BLaER1 treated with 17β-estradiol and CSF1 and Interleukin-3, amounts not matched to agents 10 nM and 100 nM (cell line): ENCODE measurements around the gene HSPB7.
"Not testable (repeated sequence)": the region's sequence is repeated elsewhere in the genome, so short reads cannot be mapped to it uniquely, and the experiment has no call there.

ENCODE experiments used
- H3K27ac ChIP-seq, 11 experiments: shearing (Covaris generic); formaldehyde crosslinking; 2 replicates each; pipeline ENCODE4 v1.8.1; 2022
- H3K27me3 ChIP-seq, 11 experiments: shearing (Covaris generic); formaldehyde crosslinking; 2 replicates each; pipeline ENCODE4 v1.8.1; 2022
- H3K36me3 ChIP-seq, 11 experiments: shearing (Covaris generic); formaldehyde crosslinking; 2 replicates each; pipeline ENCODE4 v1.8.1; 2022
- H3K4me1 ChIP-seq, 10 experiments: shearing (Covaris generic); formaldehyde crosslinking; 2 replicates each; pipeline ENCODE4 v1.8.1; 2022
- H3K4me2 ChIP-seq, 11 experiments: shearing (Covaris generic); formaldehyde crosslinking; 2 replicates each; pipeline ENCODE4 v1.8.1; 2022
- H3K4me3 ChIP-seq, 10 experiments: shearing (Covaris generic); formaldehyde crosslinking; 2 replicates each; pipeline ENCODE4 v1.8.1; 2022
- H3K9ac ChIP-seq, 11 experiments: shearing (Covaris generic); formaldehyde crosslinking; 2 replicates each; pipeline ENCODE4 v1.8.1; 2022
- H3K9me3 ChIP-seq, 11 experiments: shearing (Covaris generic); formaldehyde crosslinking; replicated peaks in 1 of 11; 2 replicates each; pipeline ENCODE4 v1.8.1; 2022
- H4K20me1 ChIP-seq, 11 experiments: shearing (Covaris generic); formaldehyde crosslinking; 2 replicates each; pipeline ENCODE4 v1.8.1; 2022
- Cebpa-rat ChIP-seq, 11 experiments: shearing (Covaris generic); IDR thresholded peaks; 2 replicates each; pipeline ENCODE4 v1.8.1; 2022

Gene HSPB7

DNA sequence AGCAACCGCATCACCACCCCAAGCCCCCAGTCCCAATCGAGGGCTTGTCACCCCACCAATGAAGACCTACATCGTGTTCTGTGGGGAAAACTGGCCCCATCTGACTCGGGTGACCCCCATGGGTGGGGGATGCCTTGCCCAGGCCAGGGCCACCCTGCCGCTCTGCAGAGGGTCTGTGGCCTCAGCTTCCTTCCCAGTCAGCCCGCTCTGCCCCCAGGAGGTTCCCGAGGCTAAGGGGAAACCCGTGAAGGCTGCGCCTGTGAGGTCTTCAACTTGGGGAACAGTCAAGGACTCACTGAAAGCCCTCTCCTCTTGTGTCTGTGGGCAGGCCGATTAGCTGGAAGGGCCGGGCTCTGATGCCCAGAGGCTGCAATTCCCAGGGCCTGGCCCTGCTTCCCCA is 11.8 kb downstream of the HSPB7 start:
- Histone ChIP-seq H3K9me3 (no peaks in the 10 kb centered on the region), H3K4me3 (no peak overlapping the region), H3K9ac (peak overlapping the region in 5 of 11 experiments; percentile 4 to 56 (median 43); a peak in 8 of 22 replicates), H3K27ac (peak overlapping the region in 5 of 11 experiments; percentile 12 to 60 (median 35); a peak in 8 of 22 replicates), H4K20me1 (no peaks in the 10 kb centered on the region), H3K4me1 (peaks cover 37 to 66% (median 50%) of the 10 kb centered on the region in 10 experiments), H3K4me2 (peak overlapping the region; percentile 37 to 90 (median 79)), H3K36me3 (no peaks in the 10 kb centered on the region), H3K27me3 (no peaks in the 10 kb centered on the region)
- TF ChIP-seq Cebpa-rat (IDR thresholded peaks at IDR 0.05): no peak

DNA sequence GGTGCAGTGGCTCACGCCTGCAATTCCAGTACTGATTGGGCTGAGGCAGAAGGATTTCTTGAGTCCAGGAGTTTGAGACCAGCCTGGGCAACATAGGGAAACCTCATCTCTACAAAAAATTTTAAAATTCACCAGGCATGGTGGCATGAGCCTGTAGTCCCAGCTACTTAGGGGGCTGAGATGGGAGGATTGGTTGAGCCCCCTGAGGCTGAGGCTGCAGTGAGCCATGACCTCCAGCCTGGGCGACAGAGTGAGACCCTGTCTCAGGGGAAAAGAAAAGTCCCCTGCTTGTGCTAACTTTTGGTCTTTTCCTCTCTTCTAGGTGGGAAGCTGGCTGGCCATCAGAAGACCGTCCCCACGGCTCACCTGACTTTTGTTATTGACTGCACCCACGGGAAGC is 12.2 kb downstream of the HSPB7 start:
- no peaks in the 10 kb centered on the region for H3K27me3 ChIP-seq
- H3K36me3 ChIP-seq: no peaks in the 10 kb centered on the region
- no peak overlapping the region for H3K4me3 ChIP-seq
- peak overlapping the region in 5 of 11 experiments; percentile 4 to 56 (median 43); a peak in 7 of 22 replicates for H3K9ac ChIP-seq
- H4K20me1 ChIP-seq: no peaks in the 10 kb centered on the region
- peaks cover 37 to 63% (median 50%) of the 10 kb centered on the region in 10 experiments for H3K4me1 ChIP-seq
- no peaks in the 10 kb centered on the region for H3K9me3 ChIP-seq
- peak overlapping the region in 5 of 11 experiments; percentile 12 to 60 (median 35); a peak in 6 of 22 replicates for H3K27ac ChIP-seq
- peak overlapping the region; percentile 37 to 90 (median 79) for H3K4me2 ChIP-seq
- no peak for TF ChIP-seq Cebpa-rat (IDR thresholded peaks at IDR 0.05)

DNA sequence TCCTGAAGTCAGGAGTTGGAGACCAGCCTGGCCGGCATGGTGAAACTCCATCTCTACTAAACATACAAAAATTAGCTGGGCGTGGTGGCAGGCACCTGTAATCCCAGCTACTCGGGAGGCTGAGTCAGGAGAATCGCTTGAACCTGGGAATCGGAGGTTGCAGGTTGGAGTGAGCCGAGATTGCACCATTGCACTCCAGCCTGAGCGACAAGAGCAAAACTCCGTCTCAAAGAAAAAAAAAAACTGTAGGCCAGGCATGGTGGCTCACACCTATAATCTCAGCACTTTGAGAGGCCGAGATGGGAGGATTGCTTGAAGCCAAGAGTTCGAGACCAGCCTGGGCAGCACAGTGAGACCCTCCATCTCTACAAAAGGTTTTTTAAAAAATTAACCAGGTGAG is 16.6 kb downstream of the HSPB7 start:
- H3K27me3 ChIP-seq, H3K36me3 ChIP-seq, H4K20me1 ChIP-seq, H3K27ac ChIP-seq, H3K9me3 ChIP-seq, H3K9ac ChIP-seq, H3K4me3 ChIP-seq, H3K4me2 ChIP-seq: not testable (repeated sequence)
- H3K4me1 ChIP-seq: peaks cover 21 to 32% (median 28%) of the 10 kb centered on the region in 10 experiments

DNA sequence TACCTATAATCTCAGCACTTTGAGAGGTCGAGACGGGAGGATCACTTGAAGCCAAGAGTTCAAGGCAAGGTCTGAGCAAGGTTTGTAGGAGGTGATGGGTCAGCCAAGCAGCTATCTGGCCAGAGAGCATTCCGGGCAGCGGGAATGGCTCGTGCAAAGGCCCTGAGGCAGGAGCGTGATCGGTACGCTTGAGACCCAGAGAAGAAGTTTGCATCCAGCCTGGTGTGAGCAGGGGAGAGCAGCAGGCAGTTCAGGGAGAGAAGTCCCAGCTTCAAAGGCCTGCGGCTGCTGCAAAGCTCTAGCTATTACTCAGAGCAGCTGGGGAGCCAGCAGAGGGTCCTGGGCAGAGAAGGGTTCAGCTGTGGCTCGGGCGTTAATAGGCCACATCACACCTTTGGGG is 18.9 kb downstream of the HSPB7 start:
- no peaks in the 10 kb centered on the region for H4K20me1 ChIP-seq
- H3K9me3 ChIP-seq: no peaks in the 10 kb centered on the region
- no peaks in the 10 kb centered on the region for H3K27me3 ChIP-seq
- H3K4me2 ChIP-seq: no peak overlapping the region
- TF ChIP-seq Cebpa-rat (IDR thresholded peaks at IDR 0.05): no peak
- no peak overlapping the region for H3K9ac ChIP-seq
- no peaks in the 10 kb centered on the region for H3K36me3 ChIP-seq
- no peak overlapping the region for H3K27ac ChIP-seq
- no peak overlapping the region for H3K4me3 ChIP-seq
- peaks cover 1 to 8% (median 4%) of the 10 kb centered on the region in 10 experiments; a peak in 17 of 20 replicates for H3K4me1 ChIP-seq

DNA sequence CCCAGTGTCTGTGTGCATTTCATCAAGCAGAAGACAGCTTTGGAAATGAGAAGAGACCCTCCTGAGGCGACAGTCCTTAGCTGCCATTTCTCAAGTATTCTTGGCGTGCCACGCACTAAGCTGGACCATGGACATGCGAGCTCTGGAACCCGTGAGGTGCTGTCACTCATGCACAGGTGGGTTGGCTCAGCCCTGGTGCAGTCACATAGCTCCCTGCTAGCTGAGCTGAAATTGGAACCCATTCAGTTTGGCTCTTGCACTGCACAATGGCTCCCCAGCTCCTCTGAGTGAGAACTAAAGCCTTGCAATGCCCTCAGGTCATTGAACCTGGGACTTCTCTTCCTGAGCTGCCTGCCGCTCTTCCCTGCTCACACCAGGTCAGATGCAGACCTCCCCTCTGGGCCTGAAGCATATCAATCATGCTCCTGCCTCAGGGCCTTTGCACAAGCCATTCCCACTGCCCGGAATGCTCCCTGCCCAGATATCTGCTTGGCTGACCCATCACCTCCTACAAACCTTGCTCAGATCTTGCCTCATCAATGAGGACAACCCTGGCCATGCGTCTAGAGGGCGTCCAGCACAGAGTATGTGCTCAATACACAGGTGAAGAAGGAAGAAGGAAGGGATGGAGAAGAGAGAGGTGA is 20.1 kb downstream of the HSPB7 start:
- no peak for TF ChIP-seq Cebpa-rat (IDR thresholded peaks at IDR 0.05)

DNA sequence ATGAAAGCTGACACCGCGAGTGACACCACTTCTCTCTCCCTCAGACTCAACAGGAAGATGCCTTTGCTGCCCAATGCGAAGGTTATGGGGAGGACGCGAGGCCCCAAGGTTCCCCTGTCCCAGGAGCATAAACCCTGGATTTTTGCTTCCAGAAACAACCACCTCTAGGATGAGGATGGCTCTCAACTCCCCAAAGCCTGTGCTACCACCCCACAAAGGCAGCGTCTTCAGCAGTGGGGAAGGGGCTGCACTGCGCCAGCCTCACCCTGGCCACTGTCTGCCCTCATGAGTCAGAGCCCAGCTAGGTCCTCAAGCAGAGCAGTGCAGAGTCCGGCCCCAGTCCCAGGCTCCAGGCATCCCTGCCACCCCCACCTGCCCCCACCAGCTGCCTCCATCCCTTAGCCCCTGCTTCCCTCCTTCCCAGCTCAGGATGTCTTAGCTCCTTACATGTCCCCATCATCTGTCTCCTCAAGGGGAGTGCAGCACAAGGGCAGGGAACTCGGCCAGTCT is 20.7 kb downstream of the HSPB7 start:
- TF ChIP-seq Cebpa-rat (IDR thresholded peaks at IDR 0.05): no peak
- no peak overlapping the region for H3K4me3 ChIP-seq
- no peaks in the 10 kb centered on the region for H3K36me3 ChIP-seq
- H3K27ac ChIP-seq: no peak overlapping the region
- H3K4me2 ChIP-seq: no peak overlapping the region
- peaks cover 0 to 15% (median 13%) of the 10 kb centered on the region in 10 experiments; a peak in 16 of 20 replicates for H3K4me1 ChIP-seq
- H3K9ac ChIP-seq: no peak overlapping the region
- no peaks in the 10 kb centered on the region for H3K9me3 ChIP-seq
- H3K27me3 ChIP-seq: no peaks in the 10 kb centered on the region
- no peaks in the 10 kb centered on the region for H4K20me1 ChIP-seq

More for the DNA sequence above, 20.1 kb downstream of the HSPB7 start:
- H3K9ac ChIP-seq: no peak overlapping the region
- H3K36me3 ChIP-seq: no peaks in the 10 kb centered on the region
- peaks cover 0 to 12% (median 8%) of the 10 kb centered on the region in 10 experiments; a peak in 15 of 20 replicates for H3K4me1 ChIP-seq
- H3K4me2 ChIP-seq: no peak overlapping the region
- no peaks in the 10 kb centered on the region for H3K9me3 ChIP-seq
- no peak overlapping the region for H3K4me3 ChIP-seq
- H3K27me3 ChIP-seq: no peaks in the 10 kb centered on the region
- no peaks in the 10 kb centered on the region for H4K20me1 ChIP-seq
- H3K27ac ChIP-seq: no peak overlapping the region

DNA sequence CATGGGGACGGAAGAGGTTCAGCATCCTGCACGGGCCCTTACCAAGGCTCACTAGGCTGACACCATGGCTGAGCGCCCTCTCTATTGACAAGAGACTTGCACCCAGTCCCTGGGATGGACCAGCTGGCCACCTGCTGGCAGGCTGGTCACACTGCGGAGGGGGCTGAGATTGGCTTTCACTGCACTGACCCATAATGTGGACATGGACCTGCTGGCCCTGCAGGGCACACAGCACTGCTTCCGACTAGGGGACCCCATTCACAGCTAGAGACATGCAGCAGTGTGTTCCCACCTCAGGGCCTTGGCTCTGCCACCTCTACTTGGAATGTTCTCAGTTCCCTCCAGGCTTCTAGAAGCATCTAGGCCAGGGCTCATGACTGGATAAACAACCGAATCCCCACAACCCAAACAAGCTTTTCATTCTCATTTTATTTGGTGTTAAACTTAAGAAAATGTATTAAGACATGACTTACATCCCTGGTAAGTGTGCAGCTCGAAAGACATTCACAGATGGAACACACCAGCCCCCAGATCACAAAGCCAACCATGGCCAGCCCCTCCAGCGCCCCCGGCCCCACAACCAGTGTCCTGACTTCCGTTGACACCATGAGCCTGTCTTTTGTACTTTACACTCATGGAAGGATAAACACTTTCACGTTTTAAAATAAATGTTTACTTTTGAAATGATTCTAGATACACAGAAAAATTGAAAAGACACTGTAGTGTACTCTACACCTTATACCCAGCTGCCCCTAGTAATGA is 23.1 kb downstream of the HSPB7 start:
- Histone ChIP-seq H4K20me1 (no peaks in the 10 kb centered on the region), H3K36me3 (no peaks in the 10 kb centered on the region), H3K9me3 (no peaks in the 10 kb centered on the region), H3K4me3 (no peak overlapping the region), H3K9ac (no peak overlapping the region), H3K27ac (no peak overlapping the region), H3K27me3 (no peaks in the 10 kb centered on the region), H3K4me2 (no peak overlapping the region; a peak in 1 of 22 replicates), H3K4me1 (peaks cover 0 to 26% (median 22%) of the 10 kb centered on the region in 10 experiments; a peak in 16 of 20 replicates)
- no peak for TF ChIP-seq Cebpa-rat (IDR thresholded peaks at IDR 0.05)

DNA sequence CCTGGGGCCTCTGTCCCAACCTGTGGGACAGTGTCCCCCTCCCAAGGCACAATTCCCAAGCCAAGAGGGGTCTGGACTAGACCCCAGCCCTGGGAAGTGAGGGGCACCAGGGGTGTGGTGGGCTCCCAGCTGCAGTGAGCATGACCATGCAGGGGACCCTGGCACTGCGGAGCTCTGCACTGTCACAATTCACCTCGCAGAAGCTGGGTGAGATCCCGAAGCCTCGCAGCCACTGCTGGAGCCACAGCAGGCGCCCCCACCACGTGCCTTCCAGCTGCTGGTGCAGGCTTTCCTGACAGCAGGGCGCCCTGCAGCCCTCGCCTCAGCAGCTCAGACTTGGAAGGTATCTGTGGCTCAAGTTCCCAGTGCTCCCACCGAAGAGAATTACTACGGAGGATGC is 23.8 kb downstream of the HSPB7 start:
- no peaks in the 10 kb centered on the region for H4K20me1 ChIP-seq
- no peaks in the 10 kb centered on the region for H3K9me3 ChIP-seq
- H3K27me3 ChIP-seq: no peaks in the 10 kb centered on the region
- no peaks in the 10 kb centered on the region for H3K36me3 ChIP-seq
- peaks cover 0 to 26% (median 22%) of the 10 kb centered on the region in 10 experiments; a peak in 16 of 20 replicates for H3K4me1 ChIP-seq
- no peak overlapping the region; a peak in 2 of 22 replicates for H3K4me2 ChIP-seq
- no peak overlapping the region for H3K9ac ChIP-seq
- TF ChIP-seq Cebpa-rat (IDR thresholded peaks at IDR 0.05): no peak
- no peak overlapping the region for H3K4me3 ChIP-seq
- no peak overlapping the region for H3K27ac ChIP-seq

DNA sequence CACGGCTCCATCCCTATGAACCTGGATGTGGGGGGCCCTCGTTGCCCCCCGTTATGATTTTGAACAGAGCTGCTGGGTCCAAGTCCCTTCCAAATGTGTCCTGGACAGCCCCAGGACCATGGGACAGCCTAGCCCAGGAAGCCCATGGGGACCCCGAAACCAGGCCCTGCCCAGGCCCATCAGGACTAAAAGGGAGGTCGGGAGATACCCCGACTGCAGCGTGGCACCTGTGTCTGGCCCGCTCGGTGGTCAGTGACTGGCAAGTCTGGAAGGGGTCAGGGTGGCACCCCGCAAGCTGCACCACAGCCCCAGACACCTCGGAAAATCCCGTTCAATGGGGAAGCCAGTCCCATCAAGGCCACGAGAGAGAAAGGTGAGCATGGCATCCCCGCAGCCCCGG is 24.2 kb downstream of the HSPB7 start:
- Histone ChIP-seq H3K27me3 (no peaks in the 10 kb centered on the region), H3K27ac (no peak overlapping the region; a peak in 1 of 22 replicates), H3K4me3 (no peak overlapping the region), H3K4me2 (no peak overlapping the region; a peak in 2 of 22 replicates), H4K20me1 (no peaks in the 10 kb centered on the region), H3K9me3 (no peaks in the 10 kb centered on the region), H3K4me1 (peaks cover 0 to 26% (median 22%) of the 10 kb centered on the region in 10 experiments; a peak in 16 of 20 replicates), H3K9ac (no peak overlapping the region; a peak in 1 of 22 replicates), H3K36me3 (no peaks in the 10 kb centered on the region)
- no peak for TF ChIP-seq Cebpa-rat (IDR thresholded peaks at IDR 0.05)
